Activated B cell treated with CpG ODN at 0.5 μM for 24 hours (primary cell): ENCODE data around the gene PTPRE. TPM values are rescaled to one million over a fixed set of nuclear protein-coding genes. Genes with fewer than 3 reads are reported as not detected.

ENCODE experiments used
- ATAC-seq: fragments of 200-7000 bp; cut with Tn5 transposase; one replicate; pipeline ENCODE4 v1.10.0; 2021; ENCODE audit warnings: low read depth, mild to moderate bottlenecking, moderate library complexity
- CTCF ChIA-PET: fragments of 350-600 bp; sonication (Branson Sonifier 250); formaldehyde crosslinking; loops from one replicate; lab custom pipeline; 2021; ENCODE audit warnings: antibody characterized with exemption; lab: Charles Lee
- POLR2A ChIA-PET: fragments of 350-600 bp; sonication (Branson Sonifier 250); formaldehyde crosslinking; loops from one replicate; lab custom pipeline; 2021; ENCODE audit warnings: antibody characterized with exemption; lab: Charles Lee
- DNase-seq: peaks from one replicate; pipeline ENCODE4 v3.0.0; 2022
- H3K27ac Mint-ChIP-seq: one replicate; pipeline ENCODE4 v1.8.0; 2020; ENCODE audit warnings: mixed read lengths
- H3K27me3 Mint-ChIP-seq: one replicate; pipeline ENCODE4 v1.8.0; 2021; ENCODE audit warnings: mixed read lengths
- H3K36me3 Mint-ChIP-seq: one replicate; pipeline ENCODE4 v1.8.0; 2021; ENCODE audit warnings: low read depth, mixed read lengths
- H3K4me1 Mint-ChIP-seq: one replicate; pipeline ENCODE4 v1.8.0; 2021; ENCODE audit warnings: mixed read lengths
- H3K4me3 Mint-ChIP-seq: one replicate; pipeline ENCODE4 v1.8.0; 2020; ENCODE audit warnings: mild to moderate bottlenecking, mixed read lengths
- H3K9me3 Mint-ChIP-seq: one replicate; pipeline ENCODE4 v1.8.0; 2020; ENCODE audit warnings: mixed read lengths
- CTCF ChIP-seq: fragments of 200-600 bp; IDR thresholded peaks from one replicate; pipeline ENCODE4 v1.8.0; 2022; ENCODE audit warnings: antibody characterized with exemption, mild to moderate bottlenecking
- intact Hi-C: fragments of 100-400 bp; cut with micrococcal nuclease; formaldehyde crosslinking; loops from one replicate; pipeline ENCODE4 v1.15.1; 2024
- total RNA-seq: library from RNA; stranded (reverse); gene quantifications from 2 replicates; pipeline ENCODE4 v1.2.3, GENCODE V29; 2022

PTPRE gene
- total RNA-seq, 1 donor from 2014 or later = 36.8 TPM

- intact Hi-C loops = no loop called here
- no peak for ATAC-seq
- H3K27me3 Mint-ChIP-seq = peaks cover 7% of the 10 kb centered on the region
- no peak for DNase-seq
- POLR2A ChIA-PET = no interaction called here
- H3K36me3 Mint-ChIP-seq = no peaks in the 10 kb centered on the region
- H3K9me3 Mint-ChIP-seq = no peaks in the 10 kb centered on the region
- no peak overlapping the region for H3K27ac Mint-ChIP-seq
- no peak overlapping the region for H3K4me3 Mint-ChIP-seq
- CTCF ChIA-PET = no interaction called here
- no peak for TF ChIP-seq CTCF
- H3K4me1 Mint-ChIP-seq = no peaks in the 10 kb centered on the region
Measured at GRCh38 chr10:127888521-127889312, 18.2 kb upstream of the PTPRE start.

- no peak for DNase-seq
- intact Hi-C loops = no loop called here
- Mint-ChIP-seq H3K9me3 (no peaks in the 10 kb centered on the region), H3K36me3 (no peaks in the 10 kb centered on the region), H3K4me1 (no peaks in the 10 kb centered on the region), H3K4me3 (no peak overlapping the region), H3K27ac (no peak overlapping the region), H3K27me3 (peaks cover 9% of the 10 kb centered on the region)
- no peak for ATAC-seq
- CTCF ChIA-PET = no interaction called here
- no peak for TF ChIP-seq CTCF
- POLR2A ChIA-PET = no interaction called here
Measured at GRCh38 chr10:127889605-127890195, 17.2 kb upstream of the PTPRE start.

GRCh38 chr10:127890216-127890615 is 16.7 kb upstream of the PTPRE start:
- Mint-ChIP-seq H3K27ac (no peak overlapping the region), H3K36me3 (no peaks in the 10 kb centered on the region), H3K4me3 (no peak overlapping the region), H3K4me1 (no peaks in the 10 kb centered on the region), H3K27me3 (peaks cover 9% of the 10 kb centered on the region), H3K9me3 (no peaks in the 10 kb centered on the region)
- no peak for ATAC-seq
- DNase-seq = no peak
- POLR2A ChIA-PET = no interaction called here
- CTCF ChIA-PET = no interaction called here
- TF ChIP-seq CTCF = no peak
- intact Hi-C loops = no loop called here

- CTCF ChIA-PET = no interaction called here
Measured at GRCh38 chr10:127890832-127891334, 16.0 kb upstream of the PTPRE start.

More at GRCh38 chr10:127890832-127891334, 16.0 kb upstream of the PTPRE start:
- Mint-ChIP-seq H3K4me1 (no peaks in the 10 kb centered on the region), H3K36me3 (no peaks in the 10 kb centered on the region), H3K27me3 (peaks cover 9% of the 10 kb centered on the region), H3K27ac (no peak overlapping the region), H3K9me3 (no peaks in the 10 kb centered on the region), H3K4me3 (no peak overlapping the region)
- intact Hi-C loops = no loop called here
- ATAC-seq (no peak), DNase-seq (no peak)
- POLR2A ChIA-PET = no interaction called here
- no peak for TF ChIP-seq CTCF
